ENCODE data around the gene TAS2R31.
"Not testable (repeated sequence)": the region's sequence is repeated elsewhere in the genome, so short reads cannot be mapped to it uniquely, and the experiment has no call there.

The TAS2R31 gene

DNA sequence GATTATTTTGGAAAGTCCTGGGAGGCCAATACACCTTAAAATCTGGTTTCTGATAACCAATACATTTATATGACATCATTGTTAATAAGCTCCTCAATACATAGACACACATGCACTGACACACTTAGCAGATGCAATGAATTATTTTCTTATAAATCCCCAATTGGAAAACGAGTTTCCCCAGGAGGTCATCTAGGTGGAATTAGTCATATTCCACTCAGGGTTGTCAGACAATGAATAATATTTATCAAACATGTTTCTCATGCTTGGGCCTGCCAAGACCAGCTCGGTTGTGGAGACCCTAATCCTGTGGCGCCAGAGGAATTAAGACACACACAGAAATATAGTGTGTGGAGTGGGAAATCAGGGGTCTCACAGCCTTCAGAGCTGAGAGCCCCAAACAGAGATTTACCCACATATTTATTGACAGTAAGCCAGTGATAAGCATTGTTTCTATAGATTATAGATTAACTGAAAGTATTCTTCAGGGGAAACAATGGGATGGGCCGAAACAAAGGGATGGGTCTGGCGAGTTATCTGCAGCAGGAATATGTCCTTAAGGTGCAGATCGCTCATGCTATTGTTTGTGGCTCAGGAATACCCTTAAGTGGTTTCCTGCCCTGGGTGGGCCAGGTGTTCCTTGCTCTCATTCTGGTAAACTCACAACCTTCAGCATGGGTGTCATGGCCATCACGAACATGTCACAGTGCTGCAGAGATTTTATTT, 18.8 kb upstream of the TAS2R31 start:
- H3K4me3 ChIP-seq (ENCODE audit: low read depth, low read length); H3K4me1 ChIP-seq (ENCODE audit: control insufficient read depth, insufficient read depth, low read length); H3K27me3 ChIP-seq (ENCODE audit: control insufficient read depth, insufficient read depth, low read length): not testable (repeated sequence)

DNA sequence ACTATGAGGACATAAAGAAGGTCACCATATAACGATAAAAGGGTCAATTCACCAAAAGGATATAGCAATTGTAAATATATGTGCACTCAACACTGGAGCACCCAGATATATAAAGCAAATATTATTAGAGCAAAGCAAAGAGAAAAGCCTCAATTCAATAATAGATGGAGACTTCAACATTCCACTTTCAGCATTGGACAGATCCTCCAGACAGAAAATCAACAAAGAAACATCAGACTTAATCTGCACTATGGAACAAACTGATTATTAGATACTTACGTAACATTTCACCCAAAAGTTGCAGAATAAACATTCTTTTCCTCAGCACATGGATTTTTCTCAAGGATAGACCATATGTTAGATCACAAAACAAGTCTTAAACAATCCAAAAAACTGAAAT, 10.2 kb upstream of the TAS2R31 start:
- H3K4me1 ChIP-seq (ENCODE audit: control insufficient read depth, insufficient read depth, low read length); H3K9ac ChIP-seq (ENCODE audit: low read depth, low read length): not testable (repeated sequence)

More for the DNA sequence above, 18.8 kb upstream of the TAS2R31 start:
- Histone ChIP-seq H3K9me3 (ENCODE audit: control insufficient read depth, insufficient read depth, low read length) (peaks cover 24% of the 10 kb centered on the region), H3K36me3 (ENCODE audit: control insufficient read depth, insufficient read depth, low read length) (peaks cover 19% of the 10 kb centered on the region)
- H3K27ac ChIP-seq (ENCODE audit: low read depth, low read length); H3K9ac ChIP-seq (ENCODE audit: low read depth, low read length): not testable (repeated sequence)

DNA sequence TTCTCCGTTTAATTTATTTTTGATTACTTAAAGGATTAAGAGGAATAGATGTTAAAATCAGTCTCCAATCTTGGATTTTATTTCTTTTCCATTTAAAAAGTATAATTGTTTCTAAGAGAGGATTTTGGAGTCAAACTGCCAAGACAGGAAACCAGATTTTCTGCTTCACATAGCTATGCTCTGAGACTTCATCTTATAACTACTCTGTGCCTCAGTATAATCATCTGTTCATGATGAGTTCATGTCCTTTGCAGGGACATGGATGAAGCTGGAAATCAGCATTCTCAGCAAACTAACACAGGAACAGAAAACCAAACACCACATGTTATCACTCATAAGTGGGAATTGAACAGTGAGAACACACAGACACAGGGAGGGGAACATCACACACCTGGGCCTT, 9.0 kb upstream of the TAS2R31 start:
- Histone ChIP-seq H3K36me3 (ENCODE audit: control insufficient read depth, insufficient read depth, low read length) (0 out of 2 replicates have a peak, but pooled peaks cover 4% of the 10 kb centered on the region), H3K9ac (ENCODE audit: low read depth, low read length) (no peak overlapping the region), H3K9me3 (ENCODE audit: control insufficient read depth, insufficient read depth, low read length) (no peaks in the 10 kb centered on the region), H3K4me1 (ENCODE audit: control insufficient read depth, insufficient read depth, low read length) (no peaks in the 10 kb centered on the region), H3K4me3 (ENCODE audit: low read depth, low read length) (no peak overlapping the region), H3K27me3 (ENCODE audit: control insufficient read depth, insufficient read depth, low read length) (no peaks in the 10 kb centered on the region), H3K27ac (ENCODE audit: low read depth, low read length) (no peak overlapping the region)

More for the DNA sequence above, 10.2 kb upstream of the TAS2R31 start:
- H3K4me3 ChIP-seq (ENCODE audit: low read depth, low read length); H3K9me3 ChIP-seq (ENCODE audit: control insufficient read depth, insufficient read depth, low read length); H3K36me3 ChIP-seq (ENCODE audit: control insufficient read depth, insufficient read depth, low read length); H3K27ac ChIP-seq (ENCODE audit: low read depth, low read length); H3K27me3 ChIP-seq (ENCODE audit: control insufficient read depth, insufficient read depth, low read length): not testable (repeated sequence)

DNA sequence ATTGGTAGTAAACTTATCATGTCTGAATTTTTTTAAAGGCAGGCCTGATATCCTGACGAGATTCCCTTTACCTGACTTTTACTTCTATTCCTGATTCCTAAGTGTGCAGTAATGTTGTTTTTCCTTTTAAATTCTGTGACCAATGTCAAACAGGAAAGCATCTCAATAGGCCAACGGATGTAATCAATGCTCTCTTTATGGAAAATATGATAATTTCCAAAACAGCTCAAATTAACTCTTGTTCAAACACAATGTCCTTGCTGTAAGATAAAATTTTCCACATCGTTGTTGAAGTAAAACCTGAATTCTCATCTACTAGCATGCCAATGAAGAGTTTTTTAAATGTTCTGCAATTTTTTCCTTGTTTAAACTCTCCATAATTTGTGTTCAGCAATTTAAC, 8.0 kb upstream of the TAS2R31 start:
- H3K36me3 ChIP-seq (ENCODE audit: control insufficient read depth, insufficient read depth, low read length): no peaks in the 10 kb centered on the region

DNA sequence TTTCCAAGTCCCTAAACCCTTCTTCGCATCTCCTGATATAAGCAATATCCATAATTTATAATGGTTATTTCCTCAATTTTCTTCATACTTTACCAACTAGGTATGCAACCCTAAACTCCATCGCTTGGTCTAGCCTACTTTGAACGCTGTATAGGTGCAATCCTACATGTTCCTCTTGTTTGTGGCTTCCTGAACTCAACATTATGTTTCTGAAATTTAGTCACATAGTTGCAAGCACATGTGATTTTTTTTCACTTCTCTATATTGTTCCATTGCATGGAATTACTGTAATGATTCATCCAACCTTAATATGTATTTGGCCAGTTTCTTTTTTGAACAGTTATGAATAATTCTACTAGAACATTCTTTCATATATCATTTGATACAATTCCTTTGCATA, 2.8 kb upstream of the TAS2R31 start:
- not testable (repeated sequence) for H3K27me3 ChIP-seq (ENCODE audit: control insufficient read depth, insufficient read depth, low read length); H3K9me3 ChIP-seq (ENCODE audit: control insufficient read depth, insufficient read depth, low read length); H3K4me3 ChIP-seq (ENCODE audit: low read depth, low read length); H3K27ac ChIP-seq (ENCODE audit: low read depth, low read length); H3K4me1 ChIP-seq (ENCODE audit: control insufficient read depth, insufficient read depth, low read length); H3K9ac ChIP-seq (ENCODE audit: low read depth, low read length); H3K36me3 ChIP-seq (ENCODE audit: control insufficient read depth, insufficient read depth, low read length)

More for the DNA sequence above, 8.0 kb upstream of the TAS2R31 start:
- H3K27me3 ChIP-seq (ENCODE audit: control insufficient read depth, insufficient read depth, low read length): no peaks in the 10 kb centered on the region
- H3K9ac ChIP-seq (ENCODE audit: low read depth, low read length): no peak overlapping the region
- H3K27ac ChIP-seq (ENCODE audit: low read depth, low read length): no peak overlapping the region
- no peaks in the 10 kb centered on the region for H3K9me3 ChIP-seq (ENCODE audit: control insufficient read depth, insufficient read depth, low read length)
- no peaks in the 10 kb centered on the region for H3K4me1 ChIP-seq (ENCODE audit: control insufficient read depth, insufficient read depth, low read length)
- H3K4me3 ChIP-seq (ENCODE audit: low read depth, low read length): no peak overlapping the region

DNA sequence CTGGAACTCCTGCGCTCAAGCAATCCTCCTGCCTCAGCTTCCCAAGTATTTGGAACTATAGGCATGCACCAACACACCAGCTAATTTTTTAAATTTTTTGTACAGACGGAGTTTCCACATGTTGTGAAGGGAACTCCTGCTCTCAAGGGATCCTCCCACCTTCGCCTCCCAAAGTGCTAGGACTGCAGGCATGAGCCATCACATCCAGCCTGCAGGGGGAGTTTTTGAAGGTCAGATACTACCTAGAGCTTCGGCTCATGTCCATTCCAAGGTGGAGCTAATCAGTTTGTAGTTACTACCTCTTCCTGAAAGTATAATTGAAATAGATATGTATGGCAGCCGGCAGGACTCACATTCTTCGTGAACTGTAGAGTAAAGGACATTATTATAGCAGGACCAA, 5.1 kb downstream of the TAS2R31 start:
- no peak overlapping the region for H3K4me3 ChIP-seq (ENCODE audit: low read depth, low read length)
- H3K27ac ChIP-seq (ENCODE audit: low read depth, low read length): no peak overlapping the region
- H3K9me3 ChIP-seq (ENCODE audit: control insufficient read depth, insufficient read depth, low read length): no peaks in the 10 kb centered on the region
- H3K27me3 ChIP-seq (ENCODE audit: control insufficient read depth, insufficient read depth, low read length): no peaks in the 10 kb centered on the region
- H3K9ac ChIP-seq (ENCODE audit: low read depth, low read length): no peak overlapping the region
- no peaks in the 10 kb centered on the region for H3K4me1 ChIP-seq (ENCODE audit: control insufficient read depth, insufficient read depth, low read length)
- peaks cover 3% of the 10 kb centered on the region; the same call in 1 of the 2 replicates for H3K36me3 ChIP-seq (ENCODE audit: control insufficient read depth, insufficient read depth, low read length)

DNA sequence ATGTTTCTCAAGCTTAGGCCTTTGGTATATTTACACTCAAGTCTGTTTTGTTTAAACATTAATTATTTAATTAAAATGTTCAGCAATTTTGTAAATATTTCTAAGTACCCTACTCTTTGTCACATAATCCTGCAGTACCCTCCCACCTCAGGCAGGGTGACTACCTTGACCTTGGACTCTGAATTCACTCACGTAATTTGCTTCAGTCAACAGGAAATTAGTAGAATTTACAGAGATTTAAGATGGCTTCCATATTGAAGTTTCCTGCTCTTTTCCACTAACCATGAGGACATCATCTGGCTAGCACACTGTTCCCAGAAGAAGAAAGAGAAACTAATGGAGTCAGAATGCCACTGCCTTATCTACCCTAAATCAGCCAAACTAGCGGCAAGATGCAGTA, 7.8 kb downstream of the TAS2R31 start:
- Histone ChIP-seq H3K9me3 (ENCODE audit: control insufficient read depth, insufficient read depth, low read length) (no peaks in the 10 kb centered on the region), H3K4me3 (ENCODE audit: low read depth, low read length) (no peak overlapping the region), H3K9ac (ENCODE audit: low read depth, low read length) (no peak overlapping the region), H3K27me3 (ENCODE audit: control insufficient read depth, insufficient read depth, low read length) (no peaks in the 10 kb centered on the region), H3K36me3 (ENCODE audit: control insufficient read depth, insufficient read depth, low read length) (peaks cover 3% of the 10 kb centered on the region; the same call in 1 of the 2 replicates), H3K27ac (ENCODE audit: low read depth, low read length) (no peak overlapping the region), H3K4me1 (ENCODE audit: control insufficient read depth, insufficient read depth, low read length) (no peaks in the 10 kb centered on the region)

DNA sequence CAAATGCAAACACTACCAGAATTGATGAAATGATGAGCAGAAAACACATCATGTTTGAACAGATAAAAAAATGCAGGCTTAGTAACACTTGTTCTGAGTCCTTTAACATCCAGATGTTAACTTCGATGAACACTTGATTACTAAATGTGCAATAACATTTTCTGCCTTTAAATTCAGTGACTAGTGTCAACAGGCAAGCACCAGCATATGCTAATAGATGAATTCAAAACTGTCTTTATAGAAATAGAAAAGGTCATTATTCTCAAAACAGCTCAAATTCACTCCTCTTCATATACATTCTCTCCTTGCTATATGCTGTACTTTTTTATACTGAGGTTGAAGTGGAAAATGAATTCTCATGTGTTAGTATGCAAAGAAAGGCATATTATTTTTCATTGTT, 8.7 kb downstream of the TAS2R31 start, which contains the start of gene TAS2R19:
TAS2R19 (minus strand) TSS at position 101 of the 400 bp plus-strand sequence; CDS start at position 52, 49 bp downstream.
- Histone ChIP-seq H3K27me3 (ENCODE audit: control insufficient read depth, insufficient read depth, low read length) (no peaks in the 10 kb centered on the region), H3K27ac (ENCODE audit: low read depth, low read length) (no peak within 1 kb of the TSS), H3K36me3 (ENCODE audit: control insufficient read depth, insufficient read depth, low read length) (no peaks in the 10 kb centered on the region), H3K4me3 (ENCODE audit: low read depth, low read length) (no peak within 1 kb of the TSS), H3K9me3 (ENCODE audit: control insufficient read depth, insufficient read depth, low read length) (no peaks in the 10 kb centered on the region), H3K4me1 (ENCODE audit: control insufficient read depth, insufficient read depth, low read length) (no peaks in the 10 kb centered on the region), H3K9ac (ENCODE audit: low read depth, low read length) (no peak within 1 kb of the TSS)

DNA sequence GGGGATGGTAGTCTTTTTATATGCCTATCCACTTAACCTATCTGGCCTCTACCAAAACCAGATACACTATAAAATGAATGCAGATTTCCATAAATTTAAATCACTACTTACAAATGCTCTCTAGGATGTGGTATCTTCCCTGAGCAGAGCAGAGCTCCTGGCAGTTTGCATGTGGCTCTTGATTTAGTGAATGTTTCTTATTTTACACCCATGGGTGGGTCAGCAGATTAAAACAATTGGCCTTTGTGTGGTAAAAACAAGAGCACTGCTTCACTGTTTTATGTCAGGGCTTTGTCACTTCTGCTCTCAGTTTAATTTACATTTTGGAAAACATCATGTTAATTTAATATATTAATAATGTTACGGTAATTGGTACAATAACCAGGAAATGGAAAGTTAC, 14.3 kb downstream of the TAS2R31 start:
- no peaks in the 10 kb centered on the region for H3K9me3 ChIP-seq (ENCODE audit: control insufficient read depth, insufficient read depth, low read length)
- H3K4me3 ChIP-seq (ENCODE audit: low read depth, low read length): no peak overlapping the region
- no peaks in the 10 kb centered on the region for H3K4me1 ChIP-seq (ENCODE audit: control insufficient read depth, insufficient read depth, low read length)
- H3K36me3 ChIP-seq (ENCODE audit: control insufficient read depth, insufficient read depth, low read length): no peaks in the 10 kb centered on the region
- H3K27me3 ChIP-seq (ENCODE audit: control insufficient read depth, insufficient read depth, low read length): no peaks in the 10 kb centered on the region
- no peak overlapping the region for H3K27ac ChIP-seq (ENCODE audit: low read depth, low read length)
- no peak overlapping the region for H3K9ac ChIP-seq (ENCODE audit: low read depth, low read length)

DNA sequence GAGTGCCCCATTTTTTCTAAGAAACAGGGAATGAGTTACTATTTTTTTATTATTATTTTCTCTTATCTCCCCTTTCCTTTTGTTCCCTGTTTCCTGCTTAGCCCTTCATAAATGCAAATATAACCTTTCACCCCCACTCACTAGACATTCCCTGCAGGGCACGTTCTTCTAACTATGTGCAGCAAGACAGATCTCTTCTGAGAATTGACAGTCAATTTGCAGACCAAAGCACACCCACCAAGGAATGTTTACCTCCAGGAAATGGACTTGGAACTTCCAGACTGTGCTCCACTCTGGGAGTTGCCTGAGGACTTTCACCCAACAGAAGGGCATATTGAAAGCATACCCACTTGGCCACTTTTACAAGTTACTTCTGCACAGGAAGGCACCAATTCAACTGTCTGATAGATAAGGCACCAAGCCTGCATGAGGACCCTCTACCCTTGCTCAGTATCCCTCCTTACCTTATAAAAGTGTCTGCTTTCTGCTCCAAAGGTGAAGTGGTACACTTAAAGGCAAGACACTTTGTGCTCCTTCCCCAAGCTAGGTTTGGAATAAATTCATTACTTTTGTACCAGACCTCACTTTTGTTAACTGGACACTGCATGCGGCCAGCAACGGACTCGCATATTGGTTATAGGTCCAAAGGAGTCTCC, 15.3 kb downstream of the TAS2R31 start:
- Histone ChIP-seq H3K27me3 (ENCODE audit: control insufficient read depth, insufficient read depth, low read length) (no peaks in the 10 kb centered on the region), H3K9me3 (ENCODE audit: control insufficient read depth, insufficient read depth, low read length) (no peaks in the 10 kb centered on the region), H3K4me1 (ENCODE audit: control insufficient read depth, insufficient read depth, low read length) (no peaks in the 10 kb centered on the region), H3K4me3 (ENCODE audit: low read depth, low read length) (no peak overlapping the region), H3K9ac (ENCODE audit: low read depth, low read length) (no peak overlapping the region), H3K27ac (ENCODE audit: low read depth, low read length) (no peak overlapping the region), H3K36me3 (ENCODE audit: control insufficient read depth, insufficient read depth, low read length) (no peaks in the 10 kb centered on the region)

DNA sequence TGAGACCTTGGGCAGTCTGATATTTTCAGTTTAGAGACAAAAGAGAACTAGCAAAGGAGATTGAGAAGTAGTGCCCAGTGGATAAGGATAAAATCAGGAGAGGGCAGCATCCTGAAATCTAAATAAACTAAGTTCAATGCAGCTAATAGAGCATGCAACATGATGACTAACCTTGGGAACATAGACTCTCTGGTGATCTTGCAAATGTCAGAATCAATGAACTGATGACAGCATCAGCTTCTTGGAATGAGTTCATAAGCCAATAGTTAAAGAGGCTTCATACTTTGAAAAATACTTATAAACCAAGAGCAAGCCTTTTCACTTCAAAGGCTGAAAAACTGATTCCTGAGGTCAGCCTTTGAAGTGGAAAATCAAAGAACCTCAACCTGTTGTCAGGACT, 17.0 kb downstream of the TAS2R31 start:
- Histone ChIP-seq H3K9me3 (ENCODE audit: control insufficient read depth, insufficient read depth, low read length) (no peaks in the 10 kb centered on the region), H3K36me3 (ENCODE audit: control insufficient read depth, insufficient read depth, low read length) (no peaks in the 10 kb centered on the region), H3K27me3 (ENCODE audit: control insufficient read depth, insufficient read depth, low read length) (no peaks in the 10 kb centered on the region), H3K9ac (ENCODE audit: low read depth, low read length) (no peak overlapping the region), H3K27ac (ENCODE audit: low read depth, low read length) (no peak overlapping the region), H3K4me3 (ENCODE audit: low read depth, low read length) (no peak overlapping the region), H3K4me1 (ENCODE audit: control insufficient read depth, insufficient read depth, low read length) (no peaks in the 10 kb centered on the region)
